HepG2 (cell line): ENCODE data around the gene DRC3. TPM values are rescaled to one million over a fixed set of nuclear protein-coding genes. Genes with fewer than 3 reads are reported as not detected.

ENCODE experiments used
- ATF7 ChIP-seq, 2 experiments: fragments of 450-650 bp in 1 of 2; sonication (generic) in 1 of 2; formaldehyde crosslinking in 1 of 2; IDR thresholded peaks; 2 replicates each; pipeline versions ENCODE4 v1.4.0 to v1.6.1; 2016 to 2020; ENCODE audit warnings: antibody characterized with exemption in 1 of 2, mild to moderate bottlenecking in 1 of 2, missing genetic modification reagents in 1 of 2
- CAMTA2 ChIP-seq: sonication (generic); formaldehyde crosslinking; IDR thresholded peaks from 2 replicates; pipeline ENCODE4 v1.4.0; 2020; ENCODE audit warnings: mild to moderate bottlenecking, missing genetic modification reagents, borderline replicate concordance
- CBX2 ChIP-seq, 2 experiments: fragments of 200-600 bp in 1 of 2; sonication (generic); formaldehyde crosslinking in 1 of 2; IDR thresholded peaks; 2 replicates each; pipeline versions ENCODE4 v1.7.0 to v1.8.1; 2018 to 2022; ENCODE audit warnings: low read depth in 2 of 2, low read length in 1 of 2, mild to moderate bottlenecking in 1 of 2, missing genetic modification reagents in 1 of 2
- FOXP1 ChIP-seq, 2 experiments: fragments of 450-650 bp in 1 of 2; IDR thresholded peaks; 2 replicates each; pipeline ENCODE4 v1.6.1; 2017 to 2018; ENCODE audit warnings: antibody characterized with exemption in 1 of 2
- GABPA ChIP-seq, 2 experiments: IDR thresholded peaks; 2 replicates each; pipeline ENCODE4 v1.6.1; 2011 to 2016; ENCODE audit warnings: low read depth in 2 of 2, low read length in 1 of 2, missing biosample characterization in 1 of 2, missing genetic modification characterization in 1 of 2
- HNRNPK ChIP-seq: fragments of 200-400 bp; formaldehyde crosslinking; IDR thresholded peaks from 2 replicates; pipeline ENCODE4 v1.6.1; 2018; ENCODE audit warnings: low read length, low read depth, moderate library complexity, mild to moderate bottlenecking; ENCODE audit not compliant: poor library complexity, severe bottlenecking
- HOXA9 ChIP-seq: sonication (generic); formaldehyde crosslinking; IDR thresholded peaks from 2 replicates; pipeline ENCODE4 v1.8.1; 2022; ENCODE audit warnings: missing genetic modification reagents, mild to moderate bottlenecking, moderate library complexity, borderline replicate concordance
- KDM6A ChIP-seq: IDR thresholded peaks from 2 replicates; pipeline ENCODE4 v1.6.1; 2016; ENCODE audit warnings: low read depth
- MEIS1 ChIP-seq: sonication (generic); formaldehyde crosslinking; IDR thresholded peaks from 2 replicates; pipeline ENCODE4 v1.9.0; 2021; ENCODE audit warnings: mild to moderate bottlenecking, missing genetic modification reagents, moderate library complexity, borderline replicate concordance
- SMAD3 ChIP-seq: sonication (generic); formaldehyde crosslinking; IDR thresholded peaks from 2 replicates; pipeline ENCODE4 v1.4.0; 2020; ENCODE audit warnings: missing genetic modification reagents
- ZBTB1 ChIP-seq: sonication (generic); formaldehyde crosslinking; IDR thresholded peaks from 2 replicates; pipeline ENCODE4 v1.4.0; 2020; ENCODE audit warnings: missing genetic modification reagents, borderline replicate concordance
- ZNF20 ChIP-seq: sonication (generic); formaldehyde crosslinking; IDR thresholded peaks from 2 replicates; pipeline ENCODE4 v1.4.0; 2020; ENCODE audit warnings: mild to moderate bottlenecking, moderate library complexity, missing genetic modification reagents
- ZNF234 ChIP-seq: sonication (generic); formaldehyde crosslinking; conservative IDR thresholded peaks from 2 replicates; pipeline ENCODE4 v1.5.1; 2020; ENCODE audit warnings: mild to moderate bottlenecking, missing genetic modification reagents
- ZNF263 ChIP-seq: sonication (generic); formaldehyde crosslinking; IDR thresholded peaks from 2 replicates; pipeline ENCODE4 v1.4.0; 2020; ENCODE audit warnings: missing genetic modification reagents
- ZNF547 ChIP-seq: sonication (generic); formaldehyde crosslinking; IDR thresholded peaks from 2 replicates; pipeline ENCODE4 v1.5.1; 2020; ENCODE audit warnings: mild to moderate bottlenecking, missing genetic modification reagents
- ZSCAN22 ChIP-seq: sonication (generic); formaldehyde crosslinking; IDR thresholded peaks from 2 replicates; pipeline ENCODE4 v1.4.0; 2020; ENCODE audit warnings: mild to moderate bottlenecking, missing genetic modification reagents
- ZZZ3 ChIP-seq: sonication (generic); formaldehyde crosslinking; IDR thresholded peaks from 2 replicates; pipeline ENCODE4 v1.4.0; 2020; ENCODE audit warnings: missing genetic modification reagents, mild to moderate bottlenecking, borderline replicate concordance
- polyA plus RNA-seq, 8 experiments: library from polyadenylated mRNA; depleted of rRNA in 3 of 8; stranded (reverse) in 7 of 8; unstranded in 1 of 8; fragments of >200 nt; fragmentation: Illumina TruSeq in 4 of 8; extraction: Trizol in 4 of 8; gene quantifications; 2 replicates each; pipeline versions ENCODE4 v1.2.1 to v1.2.3, GENCODE V29; 2011 to 2016; ENCODE audit warnings: low read depth in 4 of 8, missing spikeins in 1 of 8, mixed read lengths in 1 of 8; ENCODE audit not compliant: insufficient read depth in 1 of 8
- total RNA-seq, 5 experiments: library from RNA; depleted of rRNA; stranded (reverse); fragments of >200 nt; fragmentation: Illumina TruSeq; extraction: Trizol; gene quantifications; 2 replicates each; pipeline ENCODE4 v1.2.3, GENCODE V29; 2016; ENCODE audit warnings: low read depth in 1 of 5
- TF ChIP-seq, protein P1 (sequence below): sonication (generic); formaldehyde crosslinking; IDR thresholded peaks from 2 replicates; pipeline ENCODE4 v1.8.1; 2023; ENCODE audit warnings: mild to moderate bottlenecking, moderate library complexity, missing genetic modification reagents
- TF ChIP-seq, protein P2 (sequence below): sonication (generic); formaldehyde crosslinking; IDR thresholded peaks from 2 replicates; pipeline ENCODE4 v1.5.0; 2020; ENCODE audit warnings: mild to moderate bottlenecking, missing genetic modification reagents, borderline replicate concordance
- TF ChIP-seq, protein P3 (sequence below): sonication (generic); formaldehyde crosslinking; IDR thresholded peaks from 2 replicates; pipeline ENCODE4 v1.4.0; 2020; ENCODE audit warnings: mild to moderate bottlenecking, missing genetic modification reagents
- TF ChIP-seq, protein P4 (sequence below): sonication (generic); formaldehyde crosslinking; conservative IDR thresholded peaks from 2 replicates; pipeline ENCODE4 v1.4.0; 2020; ENCODE audit warnings: missing genetic modification reagents
- TF ChIP-seq, protein P5 (sequence below): sonication (generic); formaldehyde crosslinking; IDR thresholded peaks from 2 replicates; pipeline ENCODE4; 2020; ENCODE audit warnings: missing genetic modification reagents, mild to moderate bottlenecking, borderline replicate concordance

The DRC3 gene
- total and polyA plus RNA-seq, 2 of the 13 experiments (the other 11 are each of a cell fraction or from before 2014, with no cell fraction given) = 0.53 to 0.87 TPM

DNA sequence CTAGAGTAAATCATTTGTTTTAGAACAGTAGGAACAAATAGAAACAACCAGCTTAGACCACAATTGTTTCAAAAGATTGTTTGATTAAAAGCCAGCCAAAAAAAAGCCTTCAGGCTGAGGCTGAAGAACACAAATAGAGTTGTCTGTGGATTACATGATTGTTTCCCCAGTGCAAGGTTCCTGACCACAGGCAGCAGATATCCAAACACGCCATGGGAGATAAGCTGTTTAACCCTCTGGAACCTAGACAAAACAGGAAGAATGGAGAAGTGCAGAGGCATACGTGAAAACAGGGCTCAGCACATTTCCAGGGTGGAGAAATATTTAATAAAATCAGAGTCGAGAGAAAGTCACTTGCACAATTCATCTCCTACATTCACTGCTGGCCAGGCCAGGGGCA is 45.3 kb downstream of the DRC3 start (continued):
- TF ChIP-seq, protein P1, sequence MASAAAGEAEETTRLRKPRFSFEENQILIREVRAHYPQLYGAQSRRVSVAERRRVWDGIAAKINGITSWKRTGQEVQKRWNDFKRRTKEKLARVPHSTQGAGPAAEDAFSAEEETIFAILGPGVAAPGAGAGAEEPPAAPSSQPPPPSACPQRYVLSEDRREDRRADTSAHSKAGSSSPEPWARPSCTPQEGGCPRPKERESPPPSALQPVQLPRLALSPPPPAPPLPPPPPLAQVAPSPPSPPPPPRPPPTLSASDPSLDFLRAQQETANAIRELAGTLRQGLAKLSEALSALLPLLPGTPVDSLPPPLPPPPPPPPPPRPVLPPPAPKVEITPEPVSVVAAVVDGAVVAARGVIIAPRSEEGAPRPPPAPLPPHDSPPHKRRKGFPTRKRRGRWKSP (CRISPR knock-in tag) = no peak
- no peak for TF ChIP-seq ZNF234 (CRISPR knock-in tag)
- TF ChIP-seq, protein P2, sequence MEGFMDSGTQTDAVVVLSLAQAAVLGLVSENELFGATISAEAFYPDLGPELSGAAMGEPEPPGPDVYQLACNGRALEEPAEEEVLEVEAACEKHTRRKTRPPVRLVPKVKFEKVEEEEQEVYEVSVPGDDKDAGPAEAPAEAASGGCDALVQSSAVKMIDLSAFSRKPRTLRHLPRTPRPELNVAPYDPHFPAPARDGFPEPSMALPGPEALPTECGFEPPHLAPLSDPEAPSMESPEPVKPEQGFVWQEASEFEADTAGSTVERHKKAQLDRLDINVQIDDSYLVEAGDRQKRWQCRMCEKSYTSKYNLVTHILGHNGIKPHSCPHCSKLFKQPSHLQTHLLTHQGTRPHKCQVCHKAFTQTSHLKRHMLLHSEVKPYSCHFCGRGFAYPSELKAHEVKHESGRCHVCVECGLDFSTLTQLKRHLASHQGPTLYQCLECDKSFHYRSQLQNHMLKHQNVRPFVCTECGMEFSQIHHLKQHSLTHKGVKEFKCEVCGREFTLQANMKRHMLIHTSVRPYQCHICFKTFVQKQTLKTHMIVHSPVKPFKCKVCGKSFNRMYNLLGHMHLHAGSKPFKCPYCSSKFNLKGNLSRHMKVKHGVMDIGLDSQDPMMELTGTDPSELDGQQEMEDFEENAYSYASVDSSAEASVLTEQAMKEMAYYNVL (CRISPR knock-in tag) = peak; percentile 24; the same call in 1 of the 2 replicates
- TF ChIP-seq, protein P3, sequence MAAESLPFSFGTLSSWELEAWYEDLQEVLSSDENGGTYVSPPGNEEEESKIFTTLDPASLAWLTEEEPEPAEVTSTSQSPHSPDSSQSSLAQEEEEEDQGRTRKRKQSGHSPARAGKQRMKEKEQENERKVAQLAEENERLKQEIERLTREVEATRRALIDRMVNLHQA (CRISPR knock-in tag) = no peak
- no peak for TF ChIP-seq CBX2 (IDR thresholded peaks at IDR 0.05; ENCODE audit: low read depth, low read length)
- no peak for TF ChIP-seq CBX2 (CRISPR knock-in tag; IDR thresholded peaks at IDR 0.05; ENCODE audit: low read depth)
- no peak for TF ChIP-seq ZZZ3 (CRISPR knock-in tag)
- TF ChIP-seq ATF7 (IDR thresholded peaks at IDR 0.05) = no peak
- no peak for TF ChIP-seq ATF7 (CRISPR knock-in tag; IDR thresholded peaks at IDR 0.05)
- no peak for TF ChIP-seq KDM6A (CRISPR knock-in tag)
- TF ChIP-seq ZSCAN22 (CRISPR knock-in tag) = no peak
- no peak for TF ChIP-seq ZBTB1 (CRISPR knock-in tag)
- no peak for TF ChIP-seq GABPA (IDR thresholded peaks at IDR 0.05; ENCODE audit: low read depth, low read length)
- TF ChIP-seq GABPA (CRISPR knock-in tag; IDR thresholded peaks at IDR 0.05; ENCODE audit: low read depth) = no peak
- no peak for TF ChIP-seq HOXA9 (CRISPR knock-in tag)
- no peak for TF ChIP-seq HNRNPK
- TF ChIP-seq CAMTA2 (CRISPR knock-in tag) = no peak
- no peak for TF ChIP-seq ZNF263 (CRISPR knock-in tag)
- peak; percentile 62 for TF ChIP-seq FOXP1 (IDR thresholded peaks at IDR 0.05)
- peak; percentile 92 for TF ChIP-seq FOXP1 (CRISPR knock-in tag; IDR thresholded peaks at IDR 0.05)
- TF ChIP-seq, protein P4, sequence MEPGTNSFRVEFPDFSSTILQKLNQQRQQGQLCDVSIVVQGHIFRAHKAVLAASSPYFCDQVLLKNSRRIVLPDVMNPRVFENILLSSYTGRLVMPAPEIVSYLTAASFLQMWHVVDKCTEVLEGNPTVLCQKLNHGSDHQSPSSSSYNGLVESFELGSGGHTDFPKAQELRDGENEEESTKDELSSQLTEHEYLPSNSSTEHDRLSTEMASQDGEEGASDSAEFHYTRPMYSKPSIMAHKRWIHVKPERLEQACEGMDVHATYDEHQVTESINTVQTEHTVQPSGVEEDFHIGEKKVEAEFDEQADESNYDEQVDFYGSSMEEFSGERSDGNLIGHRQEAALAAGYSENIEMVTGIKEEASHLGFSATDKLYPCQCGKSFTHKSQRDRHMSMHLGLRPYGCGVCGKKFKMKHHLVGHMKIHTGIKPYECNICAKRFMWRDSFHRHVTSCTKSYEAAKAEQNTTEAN = peak; percentile 64; the same call in 1 of the 2 replicates
- TF ChIP-seq ZNF20 (CRISPR knock-in tag) = no peak
- no peak for TF ChIP-seq ZNF547
- peak; percentile 65; the same call in 1 of the 2 replicates for TF ChIP-seq MEIS1 (CRISPR knock-in tag)
- no peak for TF ChIP-seq SMAD3
- TF ChIP-seq, protein P5, sequence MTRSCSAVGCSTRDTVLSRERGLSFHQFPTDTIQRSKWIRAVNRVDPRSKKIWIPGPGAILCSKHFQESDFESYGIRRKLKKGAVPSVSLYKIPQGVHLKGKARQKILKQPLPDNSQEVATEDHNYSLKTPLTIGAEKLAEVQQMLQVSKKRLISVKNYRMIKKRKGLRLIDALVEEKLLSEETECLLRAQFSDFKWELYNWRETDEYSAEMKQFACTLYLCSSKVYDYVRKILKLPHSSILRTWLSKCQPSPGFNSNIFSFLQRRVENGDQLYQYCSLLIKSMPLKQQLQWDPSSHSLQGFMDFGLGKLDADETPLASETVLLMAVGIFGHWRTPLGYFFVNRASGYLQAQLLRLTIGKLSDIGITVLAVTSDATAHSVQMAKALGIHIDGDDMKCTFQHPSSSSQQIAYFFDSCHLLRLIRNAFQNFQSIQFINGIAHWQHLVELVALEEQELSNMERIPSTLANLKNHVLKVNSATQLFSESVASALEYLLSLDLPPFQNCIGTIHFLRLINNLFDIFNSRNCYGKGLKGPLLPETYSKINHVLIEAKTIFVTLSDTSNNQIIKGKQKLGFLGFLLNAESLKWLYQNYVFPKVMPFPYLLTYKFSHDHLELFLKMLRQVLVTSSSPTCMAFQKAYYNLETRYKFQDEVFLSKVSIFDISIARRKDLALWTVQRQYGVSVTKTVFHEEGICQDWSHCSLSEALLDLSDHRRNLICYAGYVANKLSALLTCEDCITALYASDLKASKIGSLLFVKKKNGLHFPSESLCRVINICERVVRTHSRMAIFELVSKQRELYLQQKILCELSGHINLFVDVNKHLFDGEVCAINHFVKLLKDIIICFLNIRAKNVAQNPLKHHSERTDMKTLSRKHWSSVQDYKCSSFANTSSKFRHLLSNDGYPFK (CRISPR knock-in tag) = no peak
